Measurements from ENCODE around the gene PCDHB11. TPM values are rescaled to one million over a fixed set of nuclear protein-coding genes. Genes with fewer than 3 reads are reported as not detected.
"Not testable (repeated sequence)": the region's sequence is repeated elsewhere in the genome, so short reads cannot be mapped to it uniquely, and the experiment has no call there.

Gene PCDHB11
- total and polyA plus RNA-seq, 2 of the 8 experiments (the other 6 are each of a cell fraction or from before 2014, with no cell fraction given) = 0.50 to 0.86 TPM

DNA sequence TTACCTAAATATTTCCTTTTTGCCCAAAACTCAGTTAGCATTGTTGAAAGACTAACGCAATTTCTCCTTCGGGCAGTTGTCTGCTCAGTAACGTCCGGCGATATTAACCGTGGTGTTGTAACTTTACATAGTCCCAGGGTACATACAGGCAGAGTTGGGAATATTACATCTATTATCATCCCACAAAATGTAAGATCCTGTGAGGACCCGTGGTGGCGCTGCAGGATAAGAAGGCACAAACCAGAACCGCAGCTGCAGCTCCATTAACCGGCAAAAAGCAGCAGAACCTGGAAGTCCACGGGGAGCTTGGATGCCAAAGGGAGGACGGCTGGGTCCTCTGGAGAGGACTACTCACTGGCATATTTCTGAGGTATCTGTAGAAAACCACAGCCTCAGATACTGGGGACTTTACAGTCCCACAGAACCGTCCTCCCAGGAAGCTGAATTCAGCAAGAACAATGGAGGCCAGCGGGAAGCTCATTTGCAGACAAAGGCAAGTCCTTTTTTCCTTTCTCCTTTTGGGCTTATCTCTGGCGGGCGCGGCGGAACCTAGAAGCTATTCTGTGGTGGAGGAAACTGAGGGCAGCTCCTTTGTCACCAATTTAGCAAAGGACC, 21.7 kb upstream of the PCDHB11 start, which contains the start of gene PCDHB8:
Gene PCDHB8 (plus strand): TSS at position 214 of the 615 bp plus-strand sequence. CDS start 245 bp downstream, at position 459.
- not testable (repeated sequence) for H3K27ac ChIP-seq (ENCODE audit: low read depth, low read length); H2BK15ac ChIP-seq (ENCODE audit: low read length); H3K4me3 ChIP-seq (ENCODE audit: extremely low read depth in 1 of 4, insufficient read depth in 2 of 4, low read depth in 3 of 4, low read length in 4 of 4); H4K20me1 ChIP-seq (replicated peaks in 1 of 2; ENCODE audit: control insufficient read depth in 1 of 2, insufficient read depth in 2 of 2, low read length in 2 of 2); H3K56ac ChIP-seq (replicated peaks; ENCODE audit: insufficient read length, low read depth, low read length); H3K79me2 ChIP-seq (ENCODE audit: control insufficient read depth in 1 of 2, insufficient read depth in 2 of 2, low read length in 2 of 2); DNase-seq (ENCODE audit: low read depth in 1 of 2, low spot score in 2 of 2); H2BK5ac ChIP-seq (ENCODE audit: low read depth, low read length); H3K9ac ChIP-seq (replicated peaks in 1 of 4; ENCODE audit: extremely low read depth in 1 of 4, low read depth in 3 of 4, low read length in 3 of 4); H3K4ac ChIP-seq (replicated peaks; ENCODE audit: insufficient read length, low read depth, low read length); H3K14ac ChIP-seq (ENCODE audit: insufficient read length); H3K36me3 ChIP-seq (ENCODE audit: control insufficient read depth in 2 of 4, insufficient read depth in 4 of 4, low read length in 3 of 4); H2AK5ac ChIP-seq (ENCODE audit: low read depth, low read length); H3K23ac ChIP-seq (ENCODE audit: insufficient read length); H3K4me2 ChIP-seq (ENCODE audit: insufficient read depth in 1 of 2, low read depth in 2 of 2, low read length in 2 of 2); H3K27me3 ChIP-seq (replicated peaks in 1 of 4; ENCODE audit: control insufficient read depth in 3 of 4, extremely low read depth in 1 of 4, insufficient read depth in 3 of 4, low read length in 3 of 4); H4K5ac ChIP-seq (ENCODE audit: insufficient read length, low read depth, low read length); H3K79me1 ChIP-seq (ENCODE audit: low read depth, low read length); H4K91ac ChIP-seq (replicated peaks; ENCODE audit: insufficient read length, low read length); H2BK120ac ChIP-seq (replicated peaks; ENCODE audit: low read depth, low read length); H2AFZ ChIP-seq (ENCODE audit: low read length); H3K4me1 ChIP-seq (replicated peaks in 1 of 4; ENCODE audit: control insufficient read depth in 3 of 4, insufficient read depth in 4 of 4, low read length in 3 of 4); H2BK12ac ChIP-seq (ENCODE audit: low read depth, low read length); H4K8ac ChIP-seq (ENCODE audit: extremely low read depth, insufficient read depth, low read length); H2BK20ac ChIP-seq (ENCODE audit: low read length); H3K18ac ChIP-seq (ENCODE audit: extremely low read depth, low read length); H3K23me2 ChIP-seq (ENCODE audit: low read depth, low read length)
- CTCF ChIA-PET (ENCODE audit: partially characterized antibody) = interaction anchor here (0.7 to 2.8 kb wide), 15 partner anchors 9 to 380 kb away, joined by 3 to 21 read pairs (median 3); partner anchors contain the start of genes PCDHB10, PCDHB14, PCDHB2 and PCDHB9
- peaks cover 0 to 15% of the 10 kb centered on the region in 2 experiments; a peak in 1 of 4 replicates for H3K9me3 ChIP-seq (ENCODE audit: insufficient read depth in 2 of 2, low read depth in 1 of 2, low read length in 1 of 2)
- whole genome bisulfite sequencing, 2 experiments (ENCODE audit: extremely low coverage in 1 of 2, insufficient coverage in 1 of 2, insufficient read length in 1 of 2, insufficient replicate concordance in 2 of 2, low coverage in 1 of 2, low lambda C conversion rate in 2 of 2, missing lambda C conversion rate in 1 of 2) = 80% methylated on average over 14 of the region's 18 CpGs; no CpG with 5 or more reads in 1 of the 2 experiments
- POLR2A ChIA-PET (ENCODE audit: partially characterized antibody) = interaction anchor here (1.1 kb wide), 1 partner anchor 42 kb away, joined by 4 read pairs; the partner anchor contains the start of gene PCDHB5
- FAIRE-seq = peak; percentile 95
- TF ChIP-seq RAD21 (IDR thresholded peaks at IDR 0.05 in 1 of 2, conservative IDR thresholded peaks at IDR 0.05 in 1 of 2; ENCODE audit: low read depth in 2 of 2, low read length in 2 of 2) = peak in 1 of 2 experiments; percentile 12; a peak in 1 of 4 replicates
